ENCODE results near the gene TESMIN. TPM values are rescaled to one million over a fixed set of nuclear protein-coding genes. Genes with fewer than 3 reads are reported as not detected.

The TESMIN gene
- polyA plus RNA-seq, 1 donor from 2014 or later: 5.1 TPM

DNA sequence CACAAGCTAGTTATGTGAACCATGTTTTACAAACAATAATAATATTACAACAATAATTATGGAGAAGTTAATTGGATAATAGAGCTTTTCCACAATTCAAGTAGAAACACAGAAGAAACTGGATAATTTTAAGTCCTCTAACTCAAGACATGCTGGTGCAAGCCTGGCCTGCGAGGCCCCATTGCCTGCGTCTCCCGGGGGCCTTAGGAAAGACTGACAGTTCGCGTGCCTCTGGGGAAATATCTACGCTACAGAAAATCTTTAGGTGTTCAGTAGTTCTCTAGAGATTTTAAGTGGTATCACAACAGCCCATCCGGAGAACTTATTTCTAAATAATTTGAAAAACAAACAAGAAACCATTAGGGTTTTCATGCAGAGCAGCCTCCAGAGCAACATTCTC, 43.8 kb downstream of the TESMIN start:
- H3K36me3 Mint-ChIP-seq: no peaks in the 10 kb centered on the region
- H3K9me3 Mint-ChIP-seq: no peaks in the 10 kb centered on the region
- peaks cover 3% of the 10 kb centered on the region for H3K27me3 Mint-ChIP-seq
- no peaks in the 10 kb centered on the region for H3K4me1 Mint-ChIP-seq
- H3K27ac Mint-ChIP-seq: no peak overlapping the region
- no peak overlapping the region for H3K4me3 Mint-ChIP-seq

DNA sequence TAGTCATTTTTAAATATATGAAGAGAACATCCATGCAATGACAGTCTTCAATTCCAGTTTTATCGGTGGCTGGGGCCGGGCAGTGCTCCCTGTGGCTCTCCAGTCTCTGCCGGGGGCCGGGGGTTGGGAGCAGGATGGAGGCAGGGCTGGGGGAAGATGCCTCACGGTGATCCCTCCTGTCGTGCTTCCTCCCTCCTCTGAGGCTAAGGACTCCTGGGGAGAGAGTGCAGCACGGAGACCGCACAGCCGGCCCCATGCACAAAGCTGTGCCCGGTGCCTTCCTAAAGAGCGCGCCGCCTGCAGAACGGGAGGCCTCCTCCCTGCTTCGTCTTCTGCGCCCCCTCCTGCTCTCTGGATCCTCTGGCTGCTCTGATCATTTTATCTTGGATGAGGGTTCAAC, 46.4 kb downstream of the TESMIN start:
- Mint-ChIP-seq H3K27ac (no peak overlapping the region), H3K4me3 (no peak overlapping the region), H3K36me3 (no peaks in the 10 kb centered on the region), H3K27me3 (peaks cover 3% of the 10 kb centered on the region), H3K9me3 (peaks cover 0 to 3% (median 0%) of the 10 kb centered on the region in 3 donors), H3K4me1 (no peaks in the 10 kb centered on the region)

DNA sequence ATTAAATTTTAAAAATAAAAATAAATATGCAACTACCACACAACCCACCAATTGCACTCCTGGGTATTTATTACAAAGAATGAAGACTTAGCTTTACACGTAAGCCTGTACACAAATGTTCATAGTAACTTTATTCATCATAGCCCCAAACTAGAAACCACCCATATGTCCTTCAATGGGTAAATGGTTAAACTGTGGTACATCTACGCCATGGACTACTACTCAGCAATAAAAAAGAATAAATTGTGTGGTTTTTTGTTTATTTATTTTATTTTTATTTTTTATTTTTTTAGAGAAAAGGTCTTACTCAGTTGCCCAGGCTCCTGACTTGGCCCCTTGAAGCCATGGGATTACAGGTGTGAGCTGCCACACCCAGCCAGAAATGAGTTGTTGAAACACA, 52.3 kb downstream of the TESMIN start:
- Mint-ChIP-seq H3K27ac (no peak overlapping the region), H3K9me3 (peaks cover 6 to 14% (median 11%) of the 10 kb centered on the region in 3 donors), H3K36me3 (peaks cover 2% of the 10 kb centered on the region), H3K27me3 (peaks cover 16% of the 10 kb centered on the region), H3K4me1 (no peaks in the 10 kb centered on the region), H3K4me3 (no peak overlapping the region)

DNA sequence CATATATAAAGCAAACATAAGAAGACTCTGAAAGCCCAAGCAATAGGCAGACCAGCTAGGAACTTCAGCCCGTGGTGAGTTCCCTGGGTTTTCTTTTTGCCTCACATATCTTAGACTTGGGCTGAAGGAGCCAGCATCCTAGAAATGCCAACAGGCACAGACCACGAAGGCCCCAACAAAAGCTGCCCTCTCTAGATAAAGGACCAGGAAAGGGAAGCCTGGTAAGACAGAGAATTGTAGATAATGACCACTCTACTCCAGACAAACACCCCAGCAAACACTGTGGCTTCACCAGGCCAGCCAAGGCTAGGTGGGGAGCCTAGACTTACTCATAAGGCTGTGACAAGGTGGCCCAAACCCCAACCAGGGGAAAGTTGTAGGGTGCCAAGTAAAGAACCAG, 55.8 kb downstream of the TESMIN start:
- peaks cover 30% of the 10 kb centered on the region for H3K27me3 Mint-ChIP-seq
- H3K4me1 Mint-ChIP-seq: peaks cover 0 to 3% (median 0%) of the 10 kb centered on the region in 3 donors
- H3K27ac Mint-ChIP-seq: no peak overlapping the region

DNA sequence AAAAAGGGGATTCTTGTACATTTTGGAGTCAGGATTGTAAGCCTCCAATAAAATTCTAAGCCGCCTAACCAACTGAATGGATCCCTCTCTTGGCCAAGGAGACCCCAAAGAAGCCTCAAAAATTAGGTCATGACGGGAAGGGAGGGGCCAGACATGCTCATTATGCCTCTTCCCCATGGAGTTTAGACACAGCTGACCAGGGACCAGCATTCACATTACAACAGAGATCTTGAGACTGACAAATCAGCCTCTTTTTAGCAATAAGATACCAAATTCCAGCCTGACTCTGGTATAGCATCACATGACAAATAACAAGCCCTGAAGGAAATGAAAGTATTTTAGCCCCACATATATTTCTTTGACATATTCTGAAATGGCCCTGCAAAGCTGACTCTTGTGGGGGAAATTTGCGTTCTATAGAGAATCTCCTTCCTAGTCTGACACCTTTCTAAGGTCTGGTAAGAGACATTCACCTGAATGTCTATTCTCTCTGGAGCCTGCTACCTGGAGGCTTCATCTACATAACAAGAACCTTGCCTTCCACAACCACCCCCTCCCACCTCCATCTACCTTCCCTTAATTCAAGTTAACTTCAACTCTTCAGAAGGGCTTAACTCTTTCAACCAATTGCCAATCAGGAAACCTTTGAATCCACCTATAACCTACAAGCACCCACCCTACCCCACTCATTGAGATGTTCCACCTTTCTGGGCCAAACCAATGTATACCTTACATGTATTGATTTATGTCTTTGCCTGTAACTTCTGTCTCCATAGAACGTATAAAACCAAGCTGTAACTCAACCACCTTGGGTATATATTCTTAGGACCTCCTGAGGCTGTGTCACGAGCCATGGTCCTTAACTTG, 56.7 kb downstream of the TESMIN start:
- Mint-ChIP-seq H3K4me1 (peaks cover 0 to 3% (median 0%) of the 10 kb centered on the region in 3 donors), H3K36me3 (peaks cover 4% of the 10 kb centered on the region), H3K27me3 (peaks cover 31% of the 10 kb centered on the region), H3K4me3 (no peak overlapping the region), H3K27ac (no peak overlapping the region), H3K9me3 (peaks cover 6 to 11% (median 11%) of the 10 kb centered on the region in 3 donors)

More for the DNA sequence above, 55.8 kb downstream of the TESMIN start:
- Mint-ChIP-seq H3K36me3 (peaks cover 4% of the 10 kb centered on the region), H3K4me3 (no peak overlapping the region), H3K9me3 (peaks cover 6 to 11% (median 11%) of the 10 kb centered on the region in 3 donors)

DNA sequence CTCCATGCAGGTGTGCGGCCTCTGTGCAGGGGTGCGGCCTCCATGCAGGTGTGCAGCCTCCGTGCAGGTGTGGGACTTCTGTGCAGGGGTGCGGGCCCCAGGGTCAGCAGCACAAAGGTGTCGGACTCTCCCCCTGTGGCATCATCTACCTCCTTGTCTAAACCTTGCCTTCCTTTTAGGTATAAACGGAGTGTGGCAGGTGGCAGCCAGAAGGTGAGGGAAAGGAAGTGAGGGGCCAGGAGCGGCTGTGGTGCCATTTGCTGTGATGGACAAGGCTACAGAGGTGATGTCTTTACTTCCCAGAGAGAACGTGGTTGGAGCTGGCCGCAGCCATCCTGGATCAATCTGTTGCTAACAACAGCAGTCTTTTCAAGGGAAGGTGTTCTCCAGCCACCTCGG, 57.8 kb downstream of the TESMIN start:
- H3K27ac Mint-ChIP-seq: peak overlapping the region in 1 of 3 donors; percentile 25
- peaks cover 4% of the 10 kb centered on the region for H3K36me3 Mint-ChIP-seq
- H3K4me3 Mint-ChIP-seq: no peak overlapping the region
- peaks cover 0 to 3% (median 0%) of the 10 kb centered on the region in 3 donors for H3K4me1 Mint-ChIP-seq
- H3K9me3 Mint-ChIP-seq: peaks cover 6 to 11% (median 11%) of the 10 kb centered on the region in 3 donors
- H3K27me3 Mint-ChIP-seq: peaks cover 31% of the 10 kb centered on the region

DNA sequence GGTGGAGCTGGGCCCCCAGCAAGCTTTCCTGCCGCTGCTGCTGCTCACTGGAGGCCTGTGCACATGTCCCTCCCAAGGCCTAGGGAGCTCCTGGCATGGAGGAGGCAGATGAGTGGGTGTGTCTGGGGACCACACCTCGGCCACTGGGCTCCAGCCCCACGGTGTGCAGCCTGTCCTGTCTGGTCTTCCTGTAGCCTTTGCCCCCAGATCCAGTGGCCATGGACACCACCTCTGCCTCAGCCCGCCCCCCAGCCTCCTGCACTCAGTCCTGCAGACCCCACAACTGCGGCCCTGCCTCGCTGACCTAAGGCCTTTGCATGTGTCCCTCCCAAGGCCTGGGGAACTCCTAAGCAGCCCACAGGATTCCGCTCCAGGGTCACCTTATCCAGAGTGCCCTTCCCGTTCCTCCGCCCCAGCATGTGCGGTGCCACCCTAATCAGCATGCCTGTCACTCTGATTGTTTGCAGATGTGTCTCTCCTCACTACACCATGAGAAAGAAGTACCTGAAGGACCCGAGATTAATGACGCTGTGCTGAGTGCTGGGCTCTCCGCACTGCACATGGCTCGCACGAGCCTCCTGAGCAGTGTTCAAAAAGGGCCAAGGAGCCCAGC, 58.3 kb downstream of the TESMIN start:
- Mint-ChIP-seq H3K36me3 (peaks cover 4% of the 10 kb centered on the region), H3K9me3 (peaks cover 6 to 11% (median 11%) of the 10 kb centered on the region in 3 donors), H3K27ac (no peak overlapping the region), H3K4me1 (peaks cover 0 to 3% (median 0%) of the 10 kb centered on the region in 3 donors), H3K4me3 (no peak overlapping the region), H3K27me3 (peaks cover 34% of the 10 kb centered on the region)

DNA sequence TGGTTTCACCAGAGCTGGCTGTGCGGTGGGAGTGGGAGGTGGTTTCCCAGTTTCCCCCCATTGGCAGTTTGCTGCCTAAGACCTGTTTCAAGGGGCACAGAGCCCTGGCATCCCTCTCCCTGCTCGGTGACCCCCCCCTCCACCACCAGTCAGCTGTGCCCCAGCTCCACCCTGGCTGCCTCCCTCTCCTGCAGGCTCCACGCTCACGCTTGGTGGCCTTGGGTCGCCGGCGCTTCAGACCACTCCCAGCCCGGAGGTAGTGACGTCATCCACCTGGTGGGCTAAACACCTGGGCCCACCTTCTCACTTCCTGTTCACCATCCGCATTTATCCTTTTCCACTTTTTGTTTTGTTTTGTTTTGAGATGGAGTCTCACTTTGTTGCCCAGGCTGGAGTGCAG, 59.2 kb downstream of the TESMIN start:
- H3K27me3 Mint-ChIP-seq: peaks cover 39% of the 10 kb centered on the region
- H3K4me3 Mint-ChIP-seq: no peak overlapping the region
- H3K9me3 Mint-ChIP-seq: peaks cover 3 to 7% (median 7%) of the 10 kb centered on the region in 3 donors
- H3K4me1 Mint-ChIP-seq: peaks cover 0 to 3% (median 0%) of the 10 kb centered on the region in 3 donors
- no peak overlapping the region for H3K27ac Mint-ChIP-seq
- peaks cover 4% of the 10 kb centered on the region for H3K36me3 Mint-ChIP-seq

DNA sequence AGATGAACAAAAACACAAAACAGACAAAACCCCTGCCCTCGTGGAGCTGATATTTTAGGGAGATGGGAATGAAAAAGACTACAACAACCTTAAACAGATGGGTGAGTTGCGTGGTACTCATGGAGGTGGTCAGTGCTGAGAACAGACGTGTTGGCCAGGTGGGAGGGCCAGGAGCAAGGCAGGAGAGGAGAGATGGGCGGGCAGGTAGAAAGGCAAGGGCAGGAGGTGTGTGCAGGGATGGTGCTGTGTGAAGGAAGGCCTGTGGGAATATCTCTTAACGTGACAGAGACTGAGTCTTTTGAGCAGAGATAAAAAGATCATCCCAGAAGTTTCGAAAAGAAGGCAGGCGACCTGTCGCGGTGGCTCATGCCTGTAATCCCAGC, 59.9 kb downstream of the TESMIN start:
- Mint-ChIP-seq H3K27ac (no peak overlapping the region), H3K36me3 (peaks cover 2% of the 10 kb centered on the region), H3K4me3 (peak overlapping the region in 1 of 4 donors; percentile 39), H3K27me3 (peaks cover 41% of the 10 kb centered on the region), H3K9me3 (peaks cover 2 to 5% (median 4%) of the 10 kb centered on the region in 3 donors), H3K4me1 (peaks cover 0 to 3% (median 0%) of the 10 kb centered on the region in 3 donors)

DNA sequence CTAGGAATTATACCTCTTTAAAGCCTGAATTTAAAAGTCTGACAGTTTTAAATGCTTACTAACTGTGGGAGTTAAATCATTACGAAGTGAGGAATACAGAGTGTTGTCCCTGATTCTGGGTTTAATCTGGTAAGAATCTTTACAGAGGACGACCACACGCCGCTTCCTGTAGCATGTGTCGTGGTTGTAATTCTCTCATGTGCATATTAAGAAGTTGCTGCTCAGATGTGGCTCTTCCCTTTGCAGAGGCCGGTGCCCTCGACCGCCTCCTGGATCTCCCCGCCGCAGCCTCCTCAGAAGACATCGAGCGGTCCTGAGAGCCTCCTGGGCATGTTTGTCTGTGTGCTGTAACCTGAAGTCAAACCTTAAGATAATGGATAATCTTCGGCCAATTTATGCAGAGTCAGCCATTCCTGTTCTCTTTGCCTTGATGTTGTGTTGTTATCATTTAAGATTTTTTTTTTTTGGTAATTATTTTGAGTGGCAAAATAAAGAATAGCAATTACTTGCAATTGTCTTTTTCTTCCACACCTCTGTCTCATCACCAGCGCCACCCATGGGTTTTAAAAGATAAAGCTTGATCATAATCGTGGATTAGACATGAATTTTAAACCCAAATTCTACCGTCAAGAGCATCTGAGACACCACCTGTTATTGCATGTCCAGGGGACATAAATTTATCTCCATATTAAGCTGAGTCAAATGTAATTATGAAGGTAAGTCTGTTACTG, 60.5 kb downstream of the TESMIN start:
- H3K36me3 Mint-ChIP-seq: peaks cover 2% of the 10 kb centered on the region
- H3K4me3 Mint-ChIP-seq: peak overlapping the region in 1 of 4 donors; percentile 9
- H3K27ac Mint-ChIP-seq: no peak overlapping the region
- peaks cover 0 to 2% (median under 1%) of the 10 kb centered on the region in 3 donors for H3K9me3 Mint-ChIP-seq
- H3K4me1 Mint-ChIP-seq: peaks cover 0 to 3% (median 2%) of the 10 kb centered on the region in 3 donors
- H3K27me3 Mint-ChIP-seq: peaks cover 43% of the 10 kb centered on the region

DNA sequence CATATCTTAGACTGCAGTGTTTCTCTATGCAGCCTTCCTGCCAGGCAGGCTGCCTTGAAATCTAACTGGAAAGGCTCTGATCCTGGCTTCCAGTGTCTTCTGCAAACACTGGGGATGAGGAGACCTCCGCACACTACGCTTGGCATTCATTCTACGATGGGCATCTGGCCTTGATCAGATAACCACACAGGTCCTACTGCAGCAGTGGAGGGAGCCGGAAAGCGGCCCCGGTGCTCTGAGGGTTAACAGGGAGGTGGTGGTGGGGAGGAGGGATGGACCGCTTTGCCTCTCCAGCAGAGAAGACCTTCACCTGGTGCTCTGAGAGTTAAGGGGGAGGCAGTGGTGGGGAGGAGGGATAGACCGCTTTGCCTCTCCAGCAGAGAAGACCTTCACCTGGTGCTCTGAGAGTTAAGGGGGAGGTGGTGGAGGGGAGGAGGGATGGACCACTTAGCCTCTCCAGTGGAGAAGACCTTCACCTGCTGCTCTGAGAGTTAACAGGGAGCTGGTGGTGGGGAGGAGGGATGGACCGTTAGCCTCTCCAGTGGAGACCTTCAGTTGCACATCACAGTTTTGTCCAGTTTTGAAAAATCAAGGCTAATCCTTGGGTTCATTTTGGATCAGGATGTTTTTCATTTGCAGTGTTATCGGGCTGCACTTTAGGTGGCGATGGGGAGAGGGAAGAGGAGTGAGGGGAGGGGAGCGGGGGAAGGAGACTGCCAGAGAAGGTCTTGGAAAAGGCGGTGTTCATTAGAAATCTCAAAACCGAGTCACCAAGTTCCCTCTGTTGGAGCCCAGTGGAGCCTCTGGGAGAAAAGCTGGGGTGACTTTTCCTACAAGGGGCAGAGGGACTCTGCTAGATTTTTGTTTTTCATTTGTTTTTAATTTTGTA, 61.3 kb downstream of the TESMIN start:
- no peak overlapping the region for H3K27ac Mint-ChIP-seq
- no peak overlapping the region for H3K4me3 Mint-ChIP-seq
- H3K36me3 Mint-ChIP-seq: peaks cover 2% of the 10 kb centered on the region
- peaks cover 0 to 3% (median 2%) of the 10 kb centered on the region in 3 donors for H3K4me1 Mint-ChIP-seq
- H3K9me3 Mint-ChIP-seq: peaks cover 0 to 2% (median 0%) of the 10 kb centered on the region in 3 donors
- peaks cover 47% of the 10 kb centered on the region for H3K27me3 Mint-ChIP-seq

DNA sequence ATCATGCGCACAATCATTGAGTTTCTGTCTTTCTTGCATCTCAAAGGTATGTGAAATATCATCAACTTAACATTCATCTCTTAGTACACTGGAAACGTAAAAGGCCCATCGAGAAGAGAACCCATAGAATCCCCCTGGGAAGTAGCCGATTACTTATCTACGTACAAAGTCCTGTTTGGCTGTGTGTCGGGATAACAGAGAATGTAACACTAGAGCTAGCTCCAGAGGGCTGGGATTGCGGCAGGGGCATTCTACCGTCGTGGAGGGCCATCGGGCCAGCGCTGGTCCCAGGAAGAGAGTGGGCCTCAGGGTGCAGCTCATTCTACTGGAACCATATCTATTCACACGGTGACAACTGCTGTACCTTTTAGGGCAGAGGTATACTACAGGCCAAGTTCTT, 62.4 kb downstream of the TESMIN start:
- H3K4me3 Mint-ChIP-seq: no peak overlapping the region
- peaks cover 0 to 3% (median 2%) of the 10 kb centered on the region in 3 donors for H3K4me1 Mint-ChIP-seq
- H3K27me3 Mint-ChIP-seq: peaks cover 41% of the 10 kb centered on the region
- H3K9me3 Mint-ChIP-seq: no peaks in the 10 kb centered on the region
- peak overlapping the region in 1 of 3 donors; percentile 69 for H3K27ac Mint-ChIP-seq
- peaks cover 2% of the 10 kb centered on the region for H3K36me3 Mint-ChIP-seq

DNA sequence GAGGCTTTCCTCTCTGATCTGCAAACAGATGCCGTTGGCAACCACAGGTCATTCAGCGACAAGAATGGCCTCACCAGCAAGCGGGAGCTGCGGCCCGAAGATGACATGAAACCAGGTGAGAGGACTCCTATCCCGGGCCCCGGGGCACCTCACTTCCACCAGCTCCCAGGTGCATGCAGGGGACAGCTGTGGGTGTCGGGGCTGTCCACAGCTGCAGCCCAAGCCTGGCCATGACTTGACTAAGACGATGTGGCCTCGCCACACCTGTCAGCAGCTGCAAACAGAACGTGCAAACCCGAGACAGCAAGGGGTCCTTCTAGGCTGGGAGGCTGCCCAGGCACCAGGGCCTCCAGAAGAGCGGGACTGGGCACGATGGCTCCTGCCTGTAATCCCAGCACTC, 63.3 kb downstream of the TESMIN start:
- Mint-ChIP-seq H3K4me1 (peaks cover 0 to 3% (median 2%) of the 10 kb centered on the region in 3 donors), H3K36me3 (peaks cover 2% of the 10 kb centered on the region), H3K9me3 (no peaks in the 10 kb centered on the region), H3K4me3 (no peak overlapping the region), H3K27ac (no peak overlapping the region), H3K27me3 (peaks cover 37% of the 10 kb centered on the region)

DNA sequence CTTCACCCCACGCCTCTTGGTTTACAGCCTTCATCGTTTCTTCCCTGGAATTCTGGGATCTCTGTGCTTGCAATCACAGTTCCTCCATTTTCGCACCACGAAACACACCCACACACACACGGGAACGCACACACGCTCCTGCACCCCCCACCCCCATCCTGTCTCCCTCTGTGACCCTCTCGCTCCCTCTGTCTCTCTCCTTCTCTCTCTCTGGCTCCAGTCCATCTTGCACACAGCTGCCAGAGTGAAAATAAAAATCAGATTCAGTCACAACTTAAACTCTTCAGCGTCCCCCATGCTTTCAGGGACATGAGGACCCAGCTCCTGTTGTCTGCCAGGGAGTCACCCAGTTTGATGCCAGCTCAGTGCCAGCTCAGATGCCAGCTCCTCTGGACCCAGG, 64.0 kb downstream of the TESMIN start:
- Mint-ChIP-seq H3K9me3 (no peaks in the 10 kb centered on the region), H3K4me1 (peaks cover 0 to 3% (median 2%) of the 10 kb centered on the region in 3 donors), H3K36me3 (peaks cover 2% of the 10 kb centered on the region), H3K4me3 (no peak overlapping the region), H3K27ac (no peak overlapping the region), H3K27me3 (peaks cover 41% of the 10 kb centered on the region)

All from IgD-negative memory B cell (primary cell).